Measurements from ENCODE around the gene MEGF9. TPM values are rescaled to one million over a fixed set of nuclear protein-coding genes. Genes with fewer than 3 reads are reported as not detected.

MEGF9 gene
- total and polyA plus RNA-seq, 7 donors, result 2.0 to 12.7 (median 7.2) TPM

DNA sequence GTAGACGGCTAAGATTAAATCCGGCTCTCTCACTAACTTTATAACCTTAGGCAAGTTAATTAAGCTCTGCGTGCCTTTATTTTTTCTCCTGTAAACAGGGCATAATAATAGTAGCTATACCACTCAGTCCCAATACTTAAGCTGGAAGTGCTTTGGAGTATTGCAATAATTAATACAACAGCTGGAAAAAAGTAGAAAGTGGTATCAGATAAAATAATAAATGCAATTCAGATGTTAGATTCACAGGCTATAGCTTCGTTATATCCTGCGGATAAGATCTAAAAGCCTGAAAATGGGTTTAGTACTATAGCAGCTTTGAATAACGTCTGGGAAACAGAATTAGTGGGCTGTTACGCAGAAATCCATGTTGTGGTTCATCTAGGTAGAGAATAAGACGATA, 51.8 kb downstream of the MEGF9 start:
- Histone ChIP-seq H3K36me3 (ENCODE audit: insufficient read depth in 1 of 2, low read depth in 1 of 2) (no peaks in the 10 kb centered on the region), H3K4me1 (peaks cover 6% of the 10 kb centered on the region), H3K4me3 (no peak overlapping the region), H3K9me3 (peaks cover 8% of the 10 kb centered on the region), H3K27ac (no peak overlapping the region), H3K27me3 (ENCODE audit: insufficient read depth in 3 of 3, low read length in 2 of 3) (no peaks in the 10 kb centered on the region)
- 91 to 96% (median 95%) methylated on average over 8 of the region's 8 CpGs for WGBS, 3 donors
- ATAC-seq, result no peak
- DNase-seq, result no peak
- intact Hi-C loops (cut with DNase I), result no loop called here
- TF ChIP-seq, protein P1, sequence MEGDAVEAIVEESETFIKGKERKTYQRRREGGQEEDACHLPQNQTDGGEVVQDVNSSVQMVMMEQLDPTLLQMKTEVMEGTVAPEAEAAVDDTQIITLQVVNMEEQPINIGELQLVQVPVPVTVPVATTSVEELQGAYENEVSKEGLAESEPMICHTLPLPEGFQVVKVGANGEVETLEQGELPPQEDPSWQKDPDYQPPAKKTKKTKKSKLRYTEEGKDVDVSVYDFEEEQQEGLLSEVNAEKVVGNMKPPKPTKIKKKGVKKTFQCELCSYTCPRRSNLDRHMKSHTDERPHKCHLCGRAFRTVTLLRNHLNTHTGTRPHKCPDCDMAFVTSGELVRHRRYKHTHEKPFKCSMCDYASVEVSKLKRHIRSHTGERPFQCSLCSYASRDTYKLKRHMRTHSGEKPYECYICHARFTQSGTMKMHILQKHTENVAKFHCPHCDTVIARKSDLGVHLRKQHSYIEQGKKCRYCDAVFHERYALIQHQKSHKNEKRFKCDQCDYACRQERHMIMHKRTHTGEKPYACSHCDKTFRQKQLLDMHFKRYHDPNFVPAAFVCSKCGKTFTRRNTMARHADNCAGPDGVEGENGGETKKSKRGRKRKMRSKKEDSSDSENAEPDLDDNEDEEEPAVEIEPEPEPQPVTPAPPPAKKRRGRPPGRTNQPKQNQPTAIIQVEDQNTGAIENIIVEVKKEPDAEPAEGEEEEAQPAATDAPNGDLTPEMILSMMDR (IDR thresholded peaks at IDR 0.05), result no peak

DNA sequence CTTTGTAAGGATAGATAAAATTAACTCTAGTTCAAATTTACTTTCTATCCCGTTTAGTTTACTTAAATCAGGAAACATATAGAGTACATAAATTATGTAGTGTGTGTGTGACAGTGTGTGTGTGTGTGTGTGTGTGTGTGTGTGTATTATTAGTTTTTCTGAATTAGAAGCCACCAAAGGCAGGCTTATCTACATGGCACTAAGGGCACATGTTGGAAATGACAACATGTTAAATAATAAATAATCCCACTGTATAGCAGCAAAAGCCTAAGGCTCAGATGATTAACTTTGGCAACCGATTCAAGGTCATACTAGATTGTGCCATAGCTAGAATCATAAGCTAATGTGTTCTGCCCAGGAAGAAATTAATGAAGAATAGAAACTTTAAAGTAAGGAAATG, 54.6 kb downstream of the MEGF9 start:
- no peak for ATAC-seq
- intact Hi-C loops (cut with DNase I), result no loop called here
- Histone ChIP-seq H3K4me3 (no peak overlapping the region), H3K27ac (no peak overlapping the region), H3K36me3 (ENCODE audit: insufficient read depth in 1 of 2, low read depth in 1 of 2) (no peaks in the 10 kb centered on the region), H3K27me3 (ENCODE audit: insufficient read depth in 3 of 3, low read length in 2 of 3) (no peaks in the 10 kb centered on the region), H3K4me1 (peaks cover 3% of the 10 kb centered on the region), H3K9me3 (no peaks in the 10 kb centered on the region)
- DNase-seq, result no peak
- TF ChIP-seq, protein P1 (IDR thresholded peaks at IDR 0.05), result no peak
- WGBS, 3 donors, result 69 to 81% (median 74%) methylated on average over 2 of the region's 2 CpGs

DNA sequence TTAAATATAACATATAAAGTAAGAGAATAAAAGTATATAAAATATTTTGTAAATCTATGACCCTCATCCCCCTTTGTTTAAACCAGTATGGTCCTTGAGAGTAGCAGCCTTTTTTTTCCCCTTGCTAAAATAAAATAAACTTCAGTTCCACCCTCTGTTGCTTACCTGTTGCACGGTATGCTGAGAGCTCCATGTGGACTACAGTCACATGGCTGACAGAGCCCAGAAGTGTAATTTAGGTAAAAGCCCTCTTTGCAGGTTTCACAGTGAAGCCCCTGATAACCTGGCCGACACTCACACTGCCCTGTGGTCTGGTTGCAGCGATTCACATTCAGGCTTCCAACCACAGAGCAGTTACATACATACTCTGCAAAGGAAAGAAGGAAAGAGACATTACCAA, 55.1 kb downstream of the MEGF9 start:
- Histone ChIP-seq H3K36me3 (ENCODE audit: insufficient read depth in 1 of 2, low read depth in 1 of 2) (no peaks in the 10 kb centered on the region), H3K27me3 (ENCODE audit: insufficient read depth in 3 of 3, low read length in 2 of 3) (no peaks in the 10 kb centered on the region), H3K4me3 (no peak overlapping the region), H3K27ac (no peak overlapping the region), H3K9me3 (no peaks in the 10 kb centered on the region), H3K4me1 (no peaks in the 10 kb centered on the region)
- intact Hi-C loops (cut with DNase I), result no loop called here
- DNase-seq, result no peak
- ATAC-seq, result no peak
- WGBS, 3 donors, result 77 to 84% (median 81%) methylated on average over 3 of the region's 3 CpGs
- TF ChIP-seq, protein P1 (IDR thresholded peaks at IDR 0.05), result no peak

DNA sequence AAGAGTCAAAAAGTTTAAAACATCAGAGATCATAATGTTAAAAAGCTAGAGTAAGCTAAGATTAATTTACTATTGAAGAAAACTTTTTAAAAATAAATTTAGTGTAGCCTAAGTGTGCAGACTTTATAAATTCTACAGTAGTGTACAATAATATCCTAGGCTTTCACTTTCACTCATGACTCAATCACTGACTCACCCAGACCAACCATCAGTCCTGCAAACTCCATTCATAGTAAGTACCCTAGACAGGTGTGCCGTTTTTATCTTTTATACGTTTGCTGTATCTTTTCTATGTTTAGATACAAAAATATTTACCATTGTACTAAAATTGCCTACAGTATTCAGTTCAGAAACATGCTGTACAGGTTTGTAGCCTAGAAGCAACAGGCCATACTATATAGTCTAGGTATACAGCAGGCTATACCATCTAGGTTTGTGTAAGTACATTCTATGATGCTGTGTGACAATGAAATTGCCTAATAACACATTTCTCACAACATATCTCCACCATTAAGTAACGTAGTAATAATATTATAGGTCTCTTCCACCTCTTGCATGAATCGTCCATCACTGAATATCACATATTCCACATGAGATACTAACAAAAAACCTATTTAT, 59.2 kb downstream of the MEGF9 start:
- Histone ChIP-seq H3K27me3 (ENCODE audit: insufficient read depth in 3 of 3, low read length in 2 of 3) (no peaks in the 10 kb centered on the region), H3K9me3 (no peaks in the 10 kb centered on the region), H3K4me3 (no peak overlapping the region), H3K27ac (no peak overlapping the region), H3K4me1 (no peaks in the 10 kb centered on the region), H3K36me3 (ENCODE audit: insufficient read depth in 1 of 2, low read depth in 1 of 2) (no peaks in the 10 kb centered on the region)
- WGBS, 3 donors, result 84 to 86% (median 84%) methylated on average over 4 of the region's 4 CpGs
- intact Hi-C loops (cut with DNase I), result no loop called here
- TF ChIP-seq, protein P1 (IDR thresholded peaks at IDR 0.05), result no peak
- DNase-seq (no peak), ATAC-seq (no peak)

DNA sequence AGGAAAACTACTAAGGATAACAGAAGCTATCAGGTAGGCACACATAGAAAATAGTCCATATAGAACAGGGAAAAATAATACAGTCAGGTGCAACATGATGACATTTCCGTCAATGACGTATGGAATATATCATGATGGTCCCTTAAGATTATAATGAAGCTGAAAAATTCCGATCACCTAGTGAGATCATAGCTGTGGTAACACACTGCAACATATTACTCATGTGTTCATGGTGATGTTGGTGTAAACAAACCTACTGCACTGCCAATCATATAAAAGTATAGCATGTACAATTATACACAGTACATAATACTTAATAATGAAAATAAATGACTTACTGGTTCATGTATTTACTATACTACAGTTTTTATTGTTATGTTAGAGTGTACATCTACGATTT, 60.0 kb downstream of the MEGF9 start:
- intact Hi-C loops (cut with DNase I), result no loop called here
- no peaks in the 10 kb centered on the region for H3K36me3 ChIP-seq (ENCODE audit: insufficient read depth in 1 of 2, low read depth in 1 of 2)
- H3K27ac ChIP-seq, result no peak overlapping the region
- H3K4me1 ChIP-seq, result no peaks in the 10 kb centered on the region
- no peak overlapping the region for H3K4me3 ChIP-seq
- ATAC-seq (no peak), DNase-seq (no peak)
- H3K9me3 ChIP-seq, result no peaks in the 10 kb centered on the region
- 96 to 97% (median 97%) methylated on average over 4 of the region's 4 CpGs for WGBS, 3 donors
- TF ChIP-seq, protein P1 (IDR thresholded peaks at IDR 0.05), result no peak
- H3K27me3 ChIP-seq (ENCODE audit: insufficient read depth in 3 of 3, low read length in 2 of 3), result no peaks in the 10 kb centered on the region

All from psoas muscle (tissue), 8 donors.